NCI-H1694 treated with DMSO at 0.1 percent for 48 hours (cell line): ENCODE results near the gene APOC4.
"Not testable (repeated sequence)": the region's sequence is repeated elsewhere in the genome, so short reads cannot be mapped to it uniquely, and the experiment has no call there.

Experiments used
- DNase-seq: peaks from one replicate; lab custom pipeline; 2025; lab: John Stamatoyannopoulos, UW

Gene APOC4

DNA sequence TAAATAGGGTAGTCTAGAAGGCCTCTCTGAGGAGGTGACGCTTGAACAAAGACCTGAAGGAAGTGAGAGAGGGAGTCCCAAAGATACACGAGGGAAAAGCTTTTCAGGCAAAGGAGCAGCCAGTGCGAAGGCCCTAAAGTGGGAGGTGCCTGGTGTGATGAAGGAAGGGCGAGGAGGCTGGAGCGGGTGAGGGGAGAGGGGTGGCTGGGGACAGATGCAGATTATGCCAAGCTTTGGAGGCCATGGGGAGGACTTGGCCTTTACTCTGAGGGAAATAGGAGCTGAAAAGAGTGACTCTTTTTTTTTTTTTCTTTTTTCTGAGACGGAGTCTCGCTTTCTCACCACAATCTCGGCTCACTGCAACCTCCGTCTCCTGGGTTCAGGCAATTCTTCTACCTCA is 16.1 kb downstream of the APOC4 start:
- no peak for DNase-seq

DNA sequence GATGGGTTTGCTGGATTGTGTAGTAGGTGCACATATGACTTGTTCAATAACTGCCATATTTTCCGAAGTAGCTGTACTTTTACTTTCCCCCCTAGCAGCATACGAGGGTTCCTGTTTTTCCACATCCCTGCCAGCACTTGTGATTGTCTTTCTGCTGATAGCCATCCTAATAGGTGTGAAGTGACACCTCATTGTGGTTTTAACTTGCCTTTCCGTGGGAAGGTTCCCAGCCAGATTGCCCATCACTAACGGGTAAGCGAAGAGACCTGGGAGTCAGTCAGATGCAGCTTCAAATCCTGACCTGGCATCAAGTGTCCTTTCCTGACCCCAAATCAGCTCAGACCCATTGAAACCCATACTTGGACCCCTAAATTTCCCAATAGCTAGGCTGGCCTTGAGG is 17.7 kb downstream of the APOC4 start:
- no peak for DNase-seq

DNA sequence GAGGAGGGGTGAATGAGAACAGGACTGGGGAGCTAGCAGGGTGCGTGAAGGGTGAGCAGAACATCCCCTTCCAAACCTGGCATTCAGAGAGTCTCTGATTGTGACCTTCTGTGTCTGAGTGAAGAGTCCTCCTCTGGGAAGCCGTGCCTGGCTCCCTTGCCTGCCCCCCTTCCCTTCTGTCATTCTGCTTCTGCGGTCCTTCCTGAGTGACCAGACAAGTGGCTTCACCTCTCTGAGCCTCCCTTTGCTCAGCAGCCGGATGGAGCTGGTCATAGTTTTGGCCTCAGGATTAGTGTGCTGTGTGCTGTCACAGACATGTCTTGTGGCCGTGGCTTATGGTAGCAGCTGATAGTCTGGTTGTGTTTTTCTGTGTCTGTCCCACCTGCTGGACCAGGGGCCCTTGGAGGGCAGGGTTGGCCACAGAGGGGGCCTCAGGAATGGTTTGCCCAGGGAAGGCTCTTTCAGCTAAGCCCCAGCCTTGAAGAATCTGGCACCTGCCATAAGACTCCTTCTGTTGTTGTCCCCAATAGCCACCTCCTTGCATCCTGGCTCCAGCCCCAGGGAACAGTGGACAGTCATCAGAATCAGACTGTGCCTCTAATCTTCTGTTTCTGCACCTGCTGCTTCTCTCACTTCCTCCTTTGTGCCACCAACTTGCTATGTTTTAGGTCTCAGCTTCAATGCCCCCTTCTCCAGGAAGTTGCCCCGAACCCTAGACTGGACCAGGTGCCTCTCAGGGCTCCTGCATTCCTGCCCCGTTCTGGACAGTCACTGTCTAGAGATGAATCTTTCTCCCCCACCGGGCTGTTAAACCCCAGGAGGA is 19.1 kb downstream of the APOC4 start:
- DNase-seq, result no peak

DNA sequence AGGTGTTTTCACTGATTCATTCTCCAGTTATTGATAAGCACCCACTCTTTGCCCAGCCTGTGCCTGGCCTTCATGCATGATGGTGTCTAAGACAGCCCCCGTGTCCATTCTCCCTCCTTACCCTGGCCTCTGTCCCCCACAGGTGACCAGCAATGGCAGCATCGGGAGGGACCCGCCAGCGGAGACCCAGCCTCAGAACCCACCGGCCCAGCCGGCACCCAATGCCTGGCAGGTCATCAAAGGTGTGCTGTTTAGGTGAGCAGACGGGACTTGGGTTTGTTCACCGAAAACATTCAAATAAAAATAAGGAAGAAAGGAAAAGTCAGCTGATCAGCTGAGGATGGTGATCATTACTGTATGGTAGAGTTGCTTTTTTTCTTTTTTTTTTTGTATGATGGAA is 19.8 kb downstream of the APOC4 start:
- no peak for DNase-seq

DNA sequence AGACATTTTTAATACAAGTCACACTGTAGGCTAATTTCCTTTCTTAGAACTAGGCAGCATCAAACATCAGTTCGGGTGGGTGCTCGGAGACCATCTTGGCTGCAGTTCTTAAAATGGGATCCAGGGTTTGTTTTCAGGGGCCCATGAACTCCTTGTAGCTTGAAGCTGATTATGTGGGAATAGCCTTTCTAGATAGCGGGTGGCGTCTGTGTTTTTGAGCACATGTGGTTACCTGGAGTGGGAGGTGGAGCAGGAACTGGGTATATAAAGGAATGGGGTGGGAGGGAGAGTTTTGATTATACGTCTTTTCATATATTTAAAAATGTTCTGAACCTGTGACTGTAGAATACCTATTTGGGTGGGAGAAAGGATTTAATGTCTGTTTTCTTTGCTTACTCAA is 26.1 kb downstream of the APOC4 start:
- no peak for DNase-seq

DNA sequence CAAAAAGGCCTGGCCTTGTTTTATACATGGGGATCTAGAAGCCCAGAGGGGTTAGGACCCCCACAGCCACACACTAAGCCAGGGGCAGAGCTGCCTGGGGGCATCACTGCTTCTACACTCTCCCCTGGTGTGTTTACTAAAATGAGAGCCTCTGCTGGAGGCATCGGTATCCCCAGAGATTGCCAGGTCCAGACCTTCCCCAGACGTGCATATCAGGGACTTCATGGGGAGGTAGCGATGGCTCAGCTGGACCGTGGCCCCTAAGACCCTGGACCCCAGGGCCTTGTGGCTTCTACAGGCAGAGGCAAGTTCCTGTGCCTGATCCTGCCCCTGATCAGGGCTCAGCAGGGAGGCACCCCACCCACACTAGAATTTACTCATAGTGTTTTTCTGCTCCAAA is 26.6 kb downstream of the APOC4 start:
- DNase-seq, result no peak

GRCh38 chr19:44969437-44969836 is 27.4 kb downstream of the APOC4 start:
- no peak for DNase-seq

GRCh38 chr19:44971451-44971850 is 29.4 kb downstream of the APOC4 start:
- not testable (repeated sequence) for DNase-seq

DNA sequence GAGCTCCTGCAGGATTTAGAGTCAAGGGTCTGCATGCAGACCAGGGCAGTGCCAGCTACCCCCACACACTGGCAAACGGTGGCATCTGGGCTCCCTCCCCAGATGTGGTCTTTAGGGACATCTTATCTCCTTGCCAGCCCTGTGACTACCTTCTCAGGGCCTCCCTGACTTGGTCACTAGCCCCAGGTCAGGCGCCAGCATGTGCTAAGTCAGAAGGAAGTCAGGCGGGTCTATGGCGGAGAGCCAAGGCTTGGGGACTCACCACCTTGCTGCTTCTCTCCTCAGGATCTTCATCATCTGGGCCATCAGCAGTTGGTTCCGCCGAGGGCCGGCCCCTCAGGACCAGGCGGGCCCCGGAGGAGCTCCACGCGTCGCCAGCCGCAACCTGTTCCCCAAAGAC is 30.8 kb downstream of the APOC4 start:
- no peak for DNase-seq

DNA sequence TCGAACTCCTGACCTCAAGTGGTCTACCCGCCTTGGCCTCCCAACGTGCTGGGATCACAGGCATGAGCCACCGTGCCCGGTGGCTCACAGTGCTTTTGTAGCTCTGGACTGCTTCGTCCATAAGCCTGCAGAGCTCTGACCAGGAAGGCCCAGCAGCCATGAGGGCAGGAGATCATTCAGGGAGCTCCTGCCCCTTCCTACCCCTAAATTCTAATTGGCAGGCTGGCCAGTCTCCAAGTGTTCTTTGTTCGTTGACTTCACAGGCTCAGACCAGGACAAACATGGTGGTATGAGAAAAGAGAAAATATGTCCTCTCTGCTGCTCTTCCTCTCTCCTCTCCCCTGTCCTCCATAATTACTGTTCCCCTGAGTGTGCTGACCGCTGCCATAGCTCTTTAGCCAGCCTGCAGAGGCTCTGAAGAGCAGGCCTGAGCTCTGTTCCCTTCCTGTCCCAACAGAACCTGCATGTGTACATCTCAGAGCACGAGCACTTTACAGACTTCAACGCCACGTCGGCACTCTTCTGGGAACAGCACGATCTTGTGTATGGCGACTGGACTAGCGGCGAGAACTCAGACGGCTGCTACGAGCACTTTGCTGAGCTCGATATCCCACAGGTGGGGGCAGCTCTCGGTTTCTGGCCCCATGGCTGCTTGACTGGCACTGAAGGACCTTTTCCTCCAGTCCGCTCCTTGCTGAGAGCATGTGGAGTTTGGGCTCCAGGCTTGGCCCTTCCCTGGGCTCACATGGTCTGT is 32.1 kb downstream of the APOC4 start:
- no peak for DNase-seq

DNA sequence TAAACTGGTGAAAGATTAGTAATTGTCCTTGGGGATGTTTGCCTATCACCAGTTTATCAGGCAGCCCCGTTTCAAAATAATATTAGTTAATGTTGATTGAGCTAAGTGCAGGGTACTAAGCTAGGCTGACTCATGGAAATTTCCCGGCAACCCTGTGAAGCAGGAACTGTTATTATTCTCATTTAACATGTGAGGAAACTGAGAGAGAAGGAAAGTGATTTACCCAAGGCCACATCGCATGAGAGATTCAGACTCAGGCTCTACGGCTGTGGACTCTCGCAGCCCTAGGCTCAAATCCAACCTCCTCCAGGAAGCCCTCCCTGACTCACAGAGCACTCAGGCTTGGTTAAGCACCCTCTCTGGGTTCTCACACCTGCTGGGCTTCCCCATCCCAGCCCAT is 32.8 kb downstream of the APOC4 start:
- DNase-seq, result no peak

GRCh38 chr19:44975444-44975843 is 33.4 kb downstream of the APOC4 start:
- DNase-seq, result no peak

DNA sequence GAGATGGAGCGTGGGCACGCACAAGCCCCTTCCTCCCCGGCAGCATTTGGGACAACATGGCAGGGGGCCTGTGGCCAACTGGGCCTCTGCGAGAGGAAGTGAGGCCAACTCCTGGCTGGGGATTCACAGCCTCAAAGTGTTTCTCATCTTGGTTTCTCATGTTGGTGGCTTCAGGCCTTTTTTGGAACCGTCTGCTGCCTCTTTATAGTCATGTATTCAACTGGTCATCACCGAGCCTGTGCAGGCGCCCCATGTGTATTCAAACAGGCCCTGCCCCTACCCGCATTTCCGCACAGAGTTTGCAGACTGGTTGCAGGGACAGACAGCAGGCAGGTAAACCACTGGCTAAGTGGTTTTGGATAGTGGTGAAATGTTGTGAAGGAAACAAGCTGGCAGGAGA is 42.0 kb downstream of the APOC4 start:
- DNase-seq, result no peak

DNA sequence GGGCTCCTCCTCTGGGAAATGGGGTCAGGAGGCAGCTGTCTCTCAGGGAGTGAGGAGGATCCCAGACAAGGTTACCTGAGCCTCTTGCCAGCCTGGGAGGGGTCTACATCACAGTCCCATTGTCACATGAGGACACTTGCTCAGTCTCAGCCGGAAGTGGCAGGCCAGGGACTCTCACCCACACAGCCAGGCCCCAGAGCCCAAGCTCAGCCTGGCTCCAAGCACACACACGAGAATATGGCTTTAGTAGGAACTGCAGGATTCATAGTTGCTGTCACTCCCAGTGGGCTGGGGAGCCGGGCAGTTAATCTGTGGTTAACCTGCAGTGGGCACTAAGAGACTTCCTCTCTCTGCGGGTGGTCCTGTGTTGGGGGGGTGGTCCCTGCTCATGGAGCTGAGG is 43.4 kb downstream of the APOC4 start:
- no peak for DNase-seq

DNA sequence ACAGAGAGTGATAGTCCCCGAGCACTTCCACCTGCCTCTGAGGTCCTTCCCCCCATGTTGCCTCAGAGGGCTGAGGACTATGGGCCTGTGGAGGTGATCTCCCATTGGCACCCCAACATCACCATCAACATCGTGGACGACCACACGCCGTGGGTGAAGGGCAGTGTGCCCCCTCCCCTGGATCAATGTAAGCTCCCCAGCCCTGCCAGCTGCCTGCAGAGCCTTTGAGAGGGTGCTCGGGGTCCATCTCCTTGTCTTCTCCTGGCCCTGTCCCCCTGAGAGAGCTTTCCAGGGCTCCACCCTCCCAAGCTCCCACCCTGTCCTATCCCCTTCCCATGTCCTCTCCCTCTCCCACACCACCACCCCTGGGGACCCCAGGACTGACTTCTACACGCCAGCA is 44.4 kb downstream of the APOC4 start:
- no peak for DNase-seq

GRCh38 chr19:44987148-44987675 is 45.2 kb downstream of the APOC4 start:
- DNase-seq, result no peak

GRCh38 chr19:44988273-44988672 is 46.2 kb downstream of the APOC4 start:
- DNase-seq, result no peak

DNA sequence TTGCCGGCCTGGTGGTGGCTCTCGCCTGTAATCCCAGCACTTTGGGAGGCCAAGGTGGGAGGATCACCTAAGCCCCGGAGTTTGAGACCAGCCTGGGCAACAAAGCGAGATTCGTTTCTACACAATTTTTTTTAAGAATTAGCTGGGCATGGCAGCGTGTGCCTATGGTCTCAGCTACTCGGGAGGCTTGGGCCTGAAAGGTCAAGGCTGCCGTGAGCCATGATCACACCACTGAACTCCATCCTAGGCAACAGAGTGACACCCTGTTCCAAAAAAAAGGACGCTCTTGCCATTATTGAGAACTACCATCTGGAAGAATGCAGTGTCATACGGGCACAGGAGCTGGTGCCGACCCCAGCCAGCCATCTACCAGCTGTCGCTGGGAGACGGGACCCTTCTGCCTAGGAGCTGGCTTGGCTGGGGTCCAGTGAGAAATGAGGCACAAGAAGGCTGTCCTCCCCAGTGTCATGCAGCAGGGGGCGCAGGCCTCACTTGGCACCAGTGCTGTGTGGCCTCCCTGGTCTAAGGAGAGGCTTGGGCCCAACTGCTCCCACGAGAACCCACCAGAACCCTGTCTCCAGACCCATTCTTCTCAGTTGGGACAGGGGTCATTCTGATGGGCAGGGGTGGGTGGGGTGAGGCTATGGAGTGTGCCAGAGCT is 47.0 kb downstream of the APOC4 start:
- peak; percentile 97 for DNase-seq

DNA sequence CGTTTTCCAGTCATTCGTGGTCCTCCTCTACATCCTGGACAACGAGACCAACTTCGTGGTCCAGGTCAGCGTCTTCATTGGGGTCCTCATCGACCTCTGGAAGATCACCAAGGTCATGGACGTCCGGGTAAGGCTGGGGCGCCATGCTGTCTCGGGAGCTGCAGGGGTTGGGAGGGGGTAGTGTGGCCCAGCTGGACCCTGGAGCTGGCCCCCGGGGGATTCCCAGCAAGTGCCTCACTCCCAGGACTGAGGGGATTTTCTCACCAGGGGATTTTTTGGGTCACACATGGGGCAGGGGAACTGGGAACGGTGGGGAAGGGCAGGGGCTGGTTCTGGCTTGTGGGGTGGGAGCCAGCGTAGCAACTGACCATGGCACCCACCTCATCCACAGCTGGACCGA is 48.4 kb downstream of the APOC4 start:
- no peak for DNase-seq

GRCh38 chr19:44990966-44991365 is 48.9 kb downstream of the APOC4 start:
- no peak for DNase-seq

- DNase-seq, result no peak
Measured at GRCh38 chr19:44992336-44993163, 50.5 kb downstream of the APOC4 start.

- no peak for DNase-seq
Measured at GRCh38 chr19:44993526-44993925, 51.5 kb downstream of the APOC4 start.
